Fibroblast of skin of left biceps (primary cell): ENCODE data around the gene MED7.

ENCODE experiments used
- DNase-seq, 2 experiments: peaks; one replicate each; pipeline ENCODE4 v3.0.0-alpha.2; 2013; ENCODE audit warnings: low read depth in 2 of 2

MED7 gene

GRCh38 chr5:157162919-157163510, 20.4 kb upstream of the MED7 start:
- DNase-seq, result no peak

GRCh38 chr5:157161996-157162395, 19.3 kb upstream of the MED7 start:
- DNase-seq, result no peak

GRCh38 chr5:157160001-157160400, 17.3 kb upstream of the MED7 start:
- no peak for DNase-seq

GRCh38 chr5:157159209-157159751, 16.6 kb upstream of the MED7 start:
- no peak for DNase-seq

GRCh38 chr5:157157293-157157891, 14.7 kb upstream of the MED7 start:
- no peak for DNase-seq

GRCh38 chr5:157155297-157155696, 12.6 kb upstream of the MED7 start:
- DNase-seq, result no peak

GRCh38 chr5:157150995-157151394, 8.3 kb upstream of the MED7 start:
- no peak for DNase-seq

GRCh38 chr5:157148734-157149615, 6.3 kb upstream of the MED7 start:
- peak; percentile 30 to 35 for DNase-seq

GRCh38 chr5:157143127-157143971, 684 bp upstream of the MED7 start:
- DNase-seq, result no peak

GRCh38 chr5:157137691-157138090, 5.0 kb downstream of the MED7 start:
- no peak for DNase-seq

- DNase-seq, result no peak
Observed at GRCh38 chr5:157132281-157132612, 10.4 kb downstream of the MED7 start.

GRCh38 chr5:157130925-157131324, 11.7 kb downstream of the MED7 start:
- no peak for DNase-seq

GRCh38 chr5:157121709-157122108, 21.0 kb downstream of the MED7 start:
- no peak for DNase-seq

GRCh38 chr5:157120102-157120501, 22.6 kb downstream of the MED7 start:
- no peak for DNase-seq

GRCh38 chr5:157116483-157116954, 26.1 kb downstream of the MED7 start:
- DNase-seq, result no peak

GRCh38 chr5:157115502-157115901, 27.2 kb downstream of the MED7 start:
- no peak for DNase-seq

- no peak for DNase-seq
Observed at GRCh38 chr5:157115012-157115411, 27.7 kb downstream of the MED7 start.

GRCh38 chr5:157113002-157113401, 29.7 kb downstream of the MED7 start:
- DNase-seq, result no peak

- no peak for DNase-seq
Observed at GRCh38 chr5:157109744-157110143, 32.9 kb downstream of the MED7 start.

- DNase-seq, result no peak
Observed at GRCh38 chr5:157108976-157109375, 33.7 kb downstream of the MED7 start, which contains the start of gene HAVCR2. Gene HAVCR2, minus strand, starts transcription at chr5:157109044. Its CDS starts 61 bp downstream, at chr5:157108983.

- no peak for DNase-seq
Observed at GRCh38 chr5:157107508-157107907, 35.2 kb downstream of the MED7 start.
